ENCODE data around the gene CCND2.
A peak's percentile ranks its signal among the peaks of the same experiment; 100 is the strongest.

The CCND2 gene

GRCh38 chr12:4277857-4278256 lies 4.3 kb downstream of the CCND2 start:
- no peak for DNase-seq

GRCh38 chr12:4278329-4279197 lies 5.0 kb downstream of the CCND2 start:
- no peak for DNase-seq

- DNase-seq: no peak
These were observed 5.7 kb downstream of the CCND2 start for GRCh38 chr12:4279198-4279690.

GRCh38 chr12:4280351-4281163 lies 7.0 kb downstream of the CCND2 start:
- DNase-seq: no peak

- no peak for DNase-seq
These were observed 7.7 kb downstream of the CCND2 start for GRCh38 chr12:4281173-4281654.

GRCh38 chr12:4282103-4282891 lies 8.7 kb downstream of the CCND2 start:
- no peak for DNase-seq

GRCh38 chr12:4282892-4283511 lies 9.4 kb downstream of the CCND2 start:
- DNase-seq: no peak

- no peak for DNase-seq
These were observed 10.1 kb downstream of the CCND2 start for GRCh38 chr12:4283512-4284255.

- no peak for DNase-seq
These were observed 10.7 kb downstream of the CCND2 start for GRCh38 chr12:4284306-4284705.

- DNase-seq: no peak
These were observed 11.5 kb downstream of the CCND2 start for GRCh38 chr12:4285070-4285469.

- DNase-seq: no peak
These were observed 12.7 kb downstream of the CCND2 start for GRCh38 chr12:4286228-4286627.

GRCh38 chr12:4286771-4287317 lies 13.3 kb downstream of the CCND2 start:
- no peak for DNase-seq

GRCh38 chr12:4287325-4288211 lies 14.0 kb downstream of the CCND2 start:
- DNase-seq: no peak

GRCh38 chr12:4288296-4289131 lies 15.0 kb downstream of the CCND2 start:
- DNase-seq: no peak

- DNase-seq: peak; percentile 50
These were observed 15.8 kb downstream of the CCND2 start for GRCh38 chr12:4289231-4289878.

- no peak for DNase-seq
These were observed 16.6 kb downstream of the CCND2 start for GRCh38 chr12:4289998-4290790.

GRCh38 chr12:4292341-4293073 lies 18.9 kb downstream of the CCND2 start:
- no peak for DNase-seq
